ENCODE data around the gene NDE1. TPM values are rescaled to one million over a fixed set of nuclear protein-coding genes. Genes with fewer than 3 reads are reported as not detected.

The NDE1 gene
- total and polyA plus RNA-seq, 2 of the 4 experiments (the other 2 are of a cell fraction), result 22.7 to 29.2 TPM

- H2BK15ac ChIP-seq (ENCODE audit: low read depth, low read length), result no peak overlapping the region
- H4K20me1 ChIP-seq (ENCODE audit: insufficient read depth, low read length), result no peaks in the 10 kb centered on the region
- no peak overlapping the region for H2AFZ ChIP-seq (replicated peaks; ENCODE audit: low read length, poor library complexity)
- peaks cover 2% of the 10 kb centered on the region; the same call in 1 of the 2 replicates for H3K4me1 ChIP-seq (ENCODE audit: control insufficient read depth, insufficient read depth, low read length)
- H3K18ac ChIP-seq (ENCODE audit: low read depth, low read length), result no peak overlapping the region
- no peak overlapping the region for H3K56ac ChIP-seq (ENCODE audit: extremely low read depth, insufficient read depth, low read length)
- no peak overlapping the region for H2AK5ac ChIP-seq (ENCODE audit: low read depth, low read length)
- H3K14ac ChIP-seq (replicated peaks; ENCODE audit: low read depth, low read length), result no peak overlapping the region
- dilution Hi-C loops (cut with HindIII; ENCODE audit: low sequenced_read_pairs, unreplicated experiment) (no loop called here), in situ Hi-C loops (cut with MboI; ENCODE audit: low sequenced_read_pairs) (no loop called here), intact Hi-C loops (cut with micrococcal nuclease) (no loop called here)
- no peak for TF ChIP-seq RFX5 (IDR thresholded peaks at IDR 0.05; ENCODE audit: low read depth, low read length)
- no peak for TF ChIP-seq NFE2L2 (IDR thresholded peaks at IDR 0.05; ENCODE audit: low read depth, low read length)
- TF ChIP-seq MAFK (IDR thresholded peaks at IDR 0.05; ENCODE audit: low read depth, low read length), result no peak
- TF ChIP-seq BHLHE40 (IDR thresholded peaks at IDR 0.05; ENCODE audit: low read depth, low read length), result no peak
- TF ChIP-seq CEBPB (IDR thresholded peaks at IDR 0.05; ENCODE audit: low read depth, low read length), result no peak
- TF ChIP-seq MAZ (IDR thresholded peaks at IDR 0.05; ENCODE audit: borderline replicate concordance, low read depth, low read length), result no peak
- no peak for TF ChIP-seq CTCF (conservative IDR thresholded peaks at IDR 0.05; ENCODE audit: low read depth, low read length)
- TF ChIP-seq MXI1 (IDR thresholded peaks at IDR 0.05; ENCODE audit: borderline replicate concordance, low read depth, low read length), result no peak
- TF ChIP-seq POLR2A (IDR thresholded peaks at IDR 0.05; ENCODE audit: low read depth, low read length), result no peak
- TF ChIP-seq RCOR1 (IDR thresholded peaks at IDR 0.05; ENCODE audit: insufficient replicate concordance, low read length), result no peak
- no peak for TF ChIP-seq ELK1 (IDR thresholded peaks at IDR 0.05; ENCODE audit: borderline replicate concordance, low read depth, low read length)
- TF ChIP-seq SMC3 (IDR thresholded peaks at IDR 0.05; ENCODE audit: low read depth, low read length), result no peak
- no peak for TF ChIP-seq FOS (IDR thresholded peaks at IDR 0.05; ENCODE audit: low read depth, low read length)
- TF ChIP-seq CHD1 (IDR thresholded peaks at IDR 0.05; ENCODE audit: low read depth, low read length), result no peak
- no peak for TF ChIP-seq USF2 (IDR thresholded peaks at IDR 0.05; ENCODE audit: low read depth, low read length)
- no peak for TF ChIP-seq RAD21 (IDR thresholded peaks at IDR 0.05; ENCODE audit: low read length)
- no peak overlapping the region for H3K4me2 ChIP-seq (ENCODE audit: low read depth, low read length)
- no peak overlapping the region for H4K8ac ChIP-seq (ENCODE audit: low read depth in 2 of 2, low read length in 2 of 2)
- no peak overlapping the region for H3K4ac ChIP-seq (ENCODE audit: low read depth, low read length)
- H3K9me1 ChIP-seq (ENCODE audit: insufficient read depth, low read length), result no peaks in the 10 kb centered on the region
- BruUV-seq (replicated peaks), result no TSS peak
- CTCF ChIA-PET, result no interaction called here
- H3K23ac ChIP-seq (ENCODE audit: low read depth, low read length), result no peak overlapping the region
- H4K5ac ChIP-seq (ENCODE audit: low read depth, low read length), result no peak overlapping the region
- H3K27me3 ChIP-seq (ENCODE audit: control insufficient read depth, insufficient read depth, low read length), result no peaks in the 10 kb centered on the region
- H4K91ac ChIP-seq (ENCODE audit: insufficient read depth, low read depth, low read length), result no peak overlapping the region
- WGBS, 2 experiments (ENCODE audit: extremely low coverage in 2 of 2, insufficient read length in 1 of 2), result 100% methylated on average over 1 of the region's 2 CpGs; no CpG with 5 or more reads in 1 of the 2 experiments
- DNase-seq, result no peak
- no peak overlapping the region for H3K4me3 ChIP-seq (ENCODE audit: insufficient read depth, low read depth, low read length)
- POLR2A ChIA-PET (ENCODE audit: unreplicated experiment), result no interaction called here
- no peak overlapping the region for H2BK120ac ChIP-seq (ENCODE audit: low read depth, low read length)
- peaks cover 7% of the 10 kb centered on the region for H3K9me3 ChIP-seq (ENCODE audit: control insufficient read depth, insufficient read depth, low read length)
- no peaks in the 10 kb centered on the region for H3K36me3 ChIP-seq (ENCODE audit: control insufficient read depth, insufficient read depth, low read length)
- ATAC-seq (ENCODE audit: low read depth), result no peak
- H3K79me1 ChIP-seq (ENCODE audit: low read depth in 1 of 2, low read length in 2 of 2), result no peaks in the 10 kb centered on the region
- no peak overlapping the region for H3K27ac ChIP-seq (ENCODE audit: insufficient read depth, low read length)
- no peak overlapping the region for H2BK20ac ChIP-seq (ENCODE audit: low read depth, low read length)
- no peak overlapping the region for H3K9ac ChIP-seq (ENCODE audit: low read depth, low read length)
- H2BK5ac ChIP-seq (ENCODE audit: low read depth, low read length, poor library complexity, severe bottlenecking), result no peak overlapping the region
- H2AK9ac ChIP-seq (replicated peaks; ENCODE audit: low read depth, low read length, poor library complexity), result no peak overlapping the region
These were observed 92.7 kb downstream of the NDE1 start for GRCh38 chr16:15742716-15743115.

All from IMR-90 (cell line).